Measurements from ENCODE around the gene FBF1.

FBF1 gene

GRCh38 chr17:75899353-75899752, 41.5 kb downstream of the FBF1 start:
- Mint-ChIP-seq H3K27me3 (no peaks in the 10 kb centered on the region), H3K36me3 (peaks cover 25 to 41% of the 10 kb centered on the region in 2 donors), H3K4me1 (peaks cover 19 to 43% of the 10 kb centered on the region in 2 donors), H3K9me3 (no peaks in the 10 kb centered on the region), H3K27ac (no peak overlapping the region), H3K4me3 (no peak overlapping the region)
- DNase-seq (no peak), ATAC-seq (replicated peaks) (no peak)

GRCh38 chr17:75898791-75899190, 42.1 kb downstream of the FBF1 start:
- H3K4me3 Mint-ChIP-seq: no peak overlapping the region
- no peak overlapping the region for H3K27ac Mint-ChIP-seq
- H3K4me1 Mint-ChIP-seq: peaks cover 23 to 43% of the 10 kb centered on the region in 2 donors
- ATAC-seq (replicated peaks): no peak
- H3K9me3 Mint-ChIP-seq: no peaks in the 10 kb centered on the region
- peaks cover 30 to 47% of the 10 kb centered on the region in 2 donors for H3K36me3 Mint-ChIP-seq
- no peak for DNase-seq
- H3K27me3 Mint-ChIP-seq: no peaks in the 10 kb centered on the region

GRCh38 chr17:75898065-75898464, 42.8 kb downstream of the FBF1 start:
- no peaks in the 10 kb centered on the region for H3K27me3 Mint-ChIP-seq
- no peak overlapping the region for H3K4me3 Mint-ChIP-seq
- peaks cover 26 to 47% of the 10 kb centered on the region in 2 donors for H3K4me1 Mint-ChIP-seq
- DNase-seq (no peak), ATAC-seq (replicated peaks) (no peak)
- H3K27ac Mint-ChIP-seq: no peak overlapping the region
- H3K9me3 Mint-ChIP-seq: no peaks in the 10 kb centered on the region
- peaks cover 30 to 50% of the 10 kb centered on the region in 2 donors for H3K36me3 Mint-ChIP-seq

- Mint-ChIP-seq H3K27me3 (no peaks in the 10 kb centered on the region), H3K36me3 (peaks cover 30 to 50% of the 10 kb centered on the region in 2 donors), H3K4me1 (peaks cover 26 to 47% of the 10 kb centered on the region in 2 donors), H3K4me3 (peak overlapping the region; percentile 60 to 78), H3K9me3 (no peaks in the 10 kb centered on the region), H3K27ac (peak overlapping the region; percentile 81)
- no peak for ATAC-seq (replicated peaks)
- DNase-seq: no peak
Measured at GRCh38 chr17:75897160-75898019, 43.5 kb downstream of the FBF1 start.

GRCh38 chr17:75896415-75897159, 44.3 kb downstream of the FBF1 start, which contains the start of gene TRIM65:
TSS of gene TRIM65 (minus strand) at chr17:75896951. CDS start at chr17:75896937, 14 bp downstream.
- Mint-ChIP-seq H3K36me3 (peaks cover 33 to 51% of the 10 kb centered on the region in 2 donors), H3K27me3 (no peaks in the 10 kb centered on the region), H3K4me3 (peak within 1 kb of the TSS; percentile 78 to 84), H3K27ac (peak within 1 kb of the TSS; percentile 91), H3K9me3 (no peaks in the 10 kb centered on the region), H3K4me1 (peaks cover 26 to 47% of the 10 kb centered on the region in 2 donors)
- DNase-seq: peak; percentile 73
- peak; percentile 89 for ATAC-seq (replicated peaks)

- Mint-ChIP-seq H3K27me3 (no peaks in the 10 kb centered on the region), H3K9me3 (no peaks in the 10 kb centered on the region), H3K4me3 (peak overlapping the region; percentile 78 to 84), H3K27ac (peak overlapping the region; percentile 91), H3K4me1 (peaks cover 26 to 49% of the 10 kb centered on the region in 2 donors), H3K36me3 (peaks cover 28 to 48% of the 10 kb centered on the region in 2 donors)
- ATAC-seq (replicated peaks): peak; percentile 1 to 8
- no peak for DNase-seq
Measured at GRCh38 chr17:75895370-75896155, 45.3 kb downstream of the FBF1 start.

GRCh38 chr17:75894049-75894733, 46.7 kb downstream of the FBF1 start:
- Mint-ChIP-seq H3K36me3 (peaks cover 23 to 45% of the 10 kb centered on the region in 2 donors), H3K27ac (peak overlapping the region; percentile 66), H3K27me3 (no peaks in the 10 kb centered on the region), H3K9me3 (no peaks in the 10 kb centered on the region), H3K4me1 (peaks cover 28 to 53% of the 10 kb centered on the region in 2 donors), H3K4me3 (peak overlapping the region; percentile 17 to 62)
- ATAC-seq (replicated peaks) (no peak), DNase-seq (no peak)

GRCh38 chr17:75893305-75894048, 47.4 kb downstream of the FBF1 start:
- peaks cover 28 to 48% of the 10 kb centered on the region in 2 donors for H3K4me1 Mint-ChIP-seq
- no peaks in the 10 kb centered on the region for H3K27me3 Mint-ChIP-seq
- H3K36me3 Mint-ChIP-seq: peaks cover 15 to 39% of the 10 kb centered on the region in 2 donors
- peak overlapping the region; percentile 66 for H3K27ac Mint-ChIP-seq
- peak overlapping the region; percentile 17 to 62 for H3K4me3 Mint-ChIP-seq
- ATAC-seq (replicated peaks): no peak
- no peak for DNase-seq
- H3K9me3 Mint-ChIP-seq: no peaks in the 10 kb centered on the region

GRCh38 chr17:75892556-75893224, 48.2 kb downstream of the FBF1 start:
- no peaks in the 10 kb centered on the region for H3K27me3 Mint-ChIP-seq
- peaks cover 27 to 42% of the 10 kb centered on the region in 2 donors for H3K4me1 Mint-ChIP-seq
- no peaks in the 10 kb centered on the region for H3K9me3 Mint-ChIP-seq
- H3K4me3 Mint-ChIP-seq: no peak overlapping the region
- H3K36me3 Mint-ChIP-seq: peaks cover 15 to 36% of the 10 kb centered on the region in 2 donors
- DNase-seq (no peak), ATAC-seq (replicated peaks) (no peak)
- H3K27ac Mint-ChIP-seq: no peak overlapping the region

- Mint-ChIP-seq H3K36me3 (peaks cover 15 to 32% of the 10 kb centered on the region in 2 donors), H3K4me3 (no peak overlapping the region), H3K27ac (peak overlapping the region; percentile 87), H3K4me1 (peaks cover 25 to 36% of the 10 kb centered on the region in 2 donors), H3K27me3 (no peaks in the 10 kb centered on the region), H3K9me3 (no peaks in the 10 kb centered on the region)
- DNase-seq (no peak), ATAC-seq (replicated peaks) (no peak)
Measured at GRCh38 chr17:75891605-75892555, 49.0 kb downstream of the FBF1 start.

- peaks cover 25 to 35% of the 10 kb centered on the region in 2 donors for H3K4me1 Mint-ChIP-seq
- H3K9me3 Mint-ChIP-seq: no peaks in the 10 kb centered on the region
- no peak overlapping the region for H3K27ac Mint-ChIP-seq
- H3K36me3 Mint-ChIP-seq: peaks cover 15 to 36% of the 10 kb centered on the region in 2 donors
- no peaks in the 10 kb centered on the region for H3K27me3 Mint-ChIP-seq
- no peak for DNase-seq
- H3K4me3 Mint-ChIP-seq: no peak overlapping the region
- no peak for ATAC-seq (replicated peaks)
Measured at GRCh38 chr17:75891022-75891604, 49.7 kb downstream of the FBF1 start.

Data from stimulated activated naive B cell treated with anti-CD40 and anti-IgM and Interleukin-4, amounts not matched to agents 10 μg/mL and 1 μg/mL and 100 μg/mL, for 72 hours (primary cell).